ENCODE results near the gene RNF7. TPM values are rescaled to one million over a fixed set of nuclear protein-coding genes. Genes with fewer than 3 reads are reported as not detected.
"Not testable (repeated sequence)": the region's sequence is repeated elsewhere in the genome, so short reads cannot be mapped to it uniquely, and the experiment has no call there.

RNF7 gene
- total RNA-seq, 1 donor from 2014 or later: 82.6 TPM

DNA sequence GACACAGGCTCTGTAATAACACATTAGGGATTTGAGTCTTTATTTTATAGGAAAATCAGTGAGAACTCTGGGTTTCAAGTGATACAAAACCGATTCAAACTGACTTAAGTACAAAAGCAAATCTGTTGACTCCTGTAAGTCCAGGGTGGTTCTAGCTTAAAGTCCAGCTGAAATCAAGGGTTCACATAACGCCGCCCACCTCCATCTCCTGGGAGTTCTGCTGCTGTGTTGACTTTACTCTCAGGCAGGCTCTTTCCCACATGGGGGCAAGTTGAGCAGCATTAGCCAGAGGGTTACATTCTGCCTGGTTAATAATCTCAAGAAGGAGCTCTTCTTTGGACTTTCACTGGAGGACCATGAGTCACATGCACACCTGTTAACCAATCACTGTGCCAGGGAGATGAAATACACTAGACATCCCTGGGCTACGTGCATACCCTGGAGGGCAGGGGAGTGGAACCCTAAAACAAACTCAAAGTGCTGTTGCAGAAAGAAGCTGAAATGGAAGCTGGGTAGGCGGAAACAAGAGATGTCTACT, 9.7 kb upstream of the RNF7 start:
- DNase-seq (ENCODE audit: missing footprints): no peak

DNA sequence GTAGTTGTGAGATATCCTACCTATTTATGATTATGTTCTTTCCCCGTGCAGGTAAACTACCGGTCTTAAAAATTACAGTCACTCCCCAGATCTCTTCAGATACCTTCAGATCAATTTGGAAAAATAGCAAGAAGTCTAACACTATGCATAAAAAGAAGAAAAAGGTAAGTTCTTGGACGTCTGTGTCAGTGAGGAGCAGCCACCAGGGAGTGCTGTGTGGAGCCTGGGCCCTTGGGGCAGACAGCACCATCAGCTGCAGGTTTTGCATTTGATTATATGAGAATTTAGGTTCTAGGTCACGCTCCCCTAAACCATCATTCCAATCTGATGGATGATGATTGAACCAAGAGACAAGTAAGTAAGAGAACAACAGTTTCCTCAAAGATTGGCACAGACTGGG, 8.9 kb upstream of the RNF7 start:
- no peak for DNase-seq (ENCODE audit: missing footprints)
- ATAC-seq: no peak
- intact Hi-C loops (cut with DNase I): no loop called here

More for the DNA sequence above, 9.7 kb upstream of the RNF7 start:
- no peak for ATAC-seq
- intact Hi-C loops (cut with DNase I): no loop called here

DNA sequence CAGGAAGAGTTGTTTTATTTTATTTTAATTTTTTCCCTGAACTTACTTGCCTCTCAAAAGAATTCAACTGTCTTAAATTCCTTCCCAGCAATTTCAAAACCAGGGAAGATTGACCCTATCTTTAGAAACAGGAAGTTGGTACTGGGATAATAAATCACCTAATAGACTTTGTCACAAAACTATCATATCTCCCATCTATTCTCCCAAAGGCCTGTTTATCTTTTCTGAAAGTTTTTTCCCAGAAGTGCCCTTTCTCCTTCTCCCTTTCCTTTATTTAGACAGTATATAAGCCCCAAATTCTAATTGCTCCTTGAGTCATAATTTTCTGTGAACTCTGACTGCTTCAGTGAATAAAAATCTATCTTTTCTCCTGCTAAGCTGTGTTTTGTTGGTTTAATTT, 2.9 kb upstream of the RNF7 start:
- DNase-seq (ENCODE audit: missing footprints) (no peak), ATAC-seq (no peak)
- intact Hi-C loops (cut with DNase I): loop anchor here (5.0 to 10.0 kb wide), 3 partner anchors 62 to 160 kb away; no protein-coding TSS in a partner anchor

DNA sequence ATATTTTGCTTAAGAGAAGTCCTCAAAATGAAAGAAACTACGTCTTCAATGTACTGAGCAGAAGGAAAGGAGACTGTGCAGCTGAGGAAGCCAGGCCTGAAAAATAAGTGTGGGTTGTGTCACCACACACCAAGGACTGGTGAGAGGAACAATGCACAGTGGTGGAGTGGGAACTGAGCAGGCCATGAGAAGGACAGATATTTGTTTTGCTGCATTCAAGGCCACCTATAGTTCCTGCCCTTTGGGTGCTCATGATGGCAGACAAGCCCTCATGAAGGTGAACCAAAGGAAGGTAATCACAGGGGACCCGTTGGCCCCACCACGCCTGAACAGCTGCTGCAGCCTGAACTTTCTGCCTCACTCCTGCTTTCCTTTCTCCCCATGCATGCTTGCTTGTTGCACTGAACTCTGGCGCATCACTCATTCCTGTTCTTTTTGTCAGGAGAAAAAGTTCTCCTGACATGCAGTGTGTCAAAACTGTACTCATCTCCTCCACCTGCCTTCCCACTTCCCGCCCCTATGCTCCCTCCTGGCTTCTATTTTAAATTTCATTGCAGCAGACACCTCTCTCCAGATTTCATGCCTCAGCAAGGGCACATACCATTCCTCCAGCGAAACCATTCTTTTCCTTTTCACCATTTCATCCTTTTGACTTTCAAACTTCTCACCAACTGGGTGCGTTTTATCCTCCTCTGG, 2.2 kb upstream of the RNF7 start:
- ATAC-seq (no peak), DNase-seq (ENCODE audit: missing footprints) (no peak)
- intact Hi-C loops (cut with DNase I): loop anchor here (5.0 to 10.0 kb wide), 3 partner anchors 61 to 161 kb away; no protein-coding TSS in a partner anchor

DNA sequence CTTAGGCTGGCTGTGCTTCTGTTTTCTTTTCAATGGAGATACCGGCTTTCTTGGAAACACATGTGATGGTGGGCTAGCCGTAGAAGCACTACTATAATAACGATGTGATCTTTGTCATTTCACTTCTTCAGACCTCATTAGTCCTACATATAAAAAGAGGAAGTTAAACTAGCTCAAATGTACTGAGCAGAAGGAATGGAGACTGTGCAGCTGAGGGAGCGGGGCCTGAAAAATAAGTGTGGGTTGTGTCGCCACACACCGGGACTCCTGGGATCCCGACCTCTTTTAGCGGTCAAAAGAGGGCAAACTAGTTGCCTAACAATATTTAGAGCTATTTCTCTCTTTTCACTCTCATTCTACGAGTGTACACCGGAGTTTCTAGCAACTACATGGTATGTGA, 1.0 kb upstream of the RNF7 start:
- ATAC-seq: no peak
- DNase-seq (ENCODE audit: missing footprints): no peak
- intact Hi-C loops (cut with DNase I): loop anchor here (5.0 to 10.0 kb wide), 3 partner anchors 60 to 162 kb away; no protein-coding TSS in a partner anchor

DNA sequence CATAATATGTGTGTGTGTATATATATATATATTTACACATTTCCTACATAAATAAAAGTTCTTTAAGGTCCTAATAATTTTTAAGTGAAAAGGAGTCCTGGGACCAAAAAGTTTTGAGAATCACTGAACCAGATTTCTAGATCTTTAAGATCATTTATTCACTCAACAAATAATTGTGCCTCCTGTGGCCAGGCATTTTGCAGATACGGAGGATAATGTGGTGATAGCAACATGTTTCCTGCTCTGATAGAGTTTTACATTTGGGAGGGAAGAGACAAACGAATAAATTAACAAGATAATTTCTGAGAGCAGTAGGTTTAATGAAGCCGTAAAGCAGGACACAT, 448 bp upstream of the RNF7 start:
- ATAC-seq (no peak), DNase-seq (ENCODE audit: missing footprints) (no peak)
- intact Hi-C loops (cut with DNase I): loop anchor here (1.0 to 10.0 kb wide), 5 partner anchors 60 to 176 kb away; no protein-coding TSS in a partner anchor

DNA sequence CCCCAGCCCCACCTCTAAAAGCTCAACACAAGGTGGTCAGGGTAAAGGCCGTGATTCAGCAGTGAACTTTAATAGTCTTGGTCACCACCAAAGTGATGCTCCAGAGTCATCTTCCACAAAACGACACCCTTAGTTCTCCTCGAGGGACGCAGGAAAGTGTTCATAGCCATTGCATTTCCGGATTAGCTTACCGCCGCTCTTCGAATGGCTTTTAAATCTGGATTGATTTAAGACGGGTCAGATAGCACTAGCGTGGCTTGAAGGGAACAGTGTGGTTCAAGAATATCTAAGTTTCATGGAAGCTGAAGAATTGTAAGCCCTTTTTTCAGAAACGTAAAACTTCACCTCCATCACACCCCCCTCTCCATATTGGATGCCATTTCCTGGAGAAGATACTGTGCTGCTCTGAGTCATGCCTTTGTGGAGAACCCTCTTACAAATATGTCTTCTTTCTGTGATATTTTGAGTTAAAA, 829 bp downstream of the RNF7 start:
- intact Hi-C loops (cut with DNase I): loop anchor here (1.0 to 10.0 kb wide), 5 partner anchors 58 to 174 kb away; no protein-coding TSS in a partner anchor
- no peak for DNase-seq (ENCODE audit: missing footprints)
- ATAC-seq: no peak

DNA sequence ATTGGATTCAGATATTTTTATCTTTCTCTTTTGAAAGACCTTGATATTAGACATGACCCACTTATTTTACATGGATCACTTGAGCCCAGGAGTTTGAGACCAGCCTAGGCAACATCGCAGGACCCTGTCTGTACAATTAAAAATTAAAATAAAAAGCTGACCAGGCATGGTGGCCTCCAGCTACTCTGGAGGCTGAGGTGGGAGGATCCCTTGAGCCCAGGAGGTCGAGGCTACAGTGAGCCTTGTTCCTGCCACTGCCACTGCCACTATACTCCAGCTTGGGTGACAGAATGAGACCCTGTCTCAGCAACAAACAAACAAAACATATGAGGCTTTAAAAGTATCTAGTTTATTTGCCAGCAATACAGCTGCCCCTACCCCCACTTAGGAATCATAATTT, 1.6 kb downstream of the RNF7 start:
- no peak for ATAC-seq
- no peak for DNase-seq (ENCODE audit: missing footprints)
- intact Hi-C loops (cut with DNase I): loop anchor here (5.0 to 10.0 kb wide), 3 partner anchors 58 to 165 kb away; no protein-coding TSS in a partner anchor

DNA sequence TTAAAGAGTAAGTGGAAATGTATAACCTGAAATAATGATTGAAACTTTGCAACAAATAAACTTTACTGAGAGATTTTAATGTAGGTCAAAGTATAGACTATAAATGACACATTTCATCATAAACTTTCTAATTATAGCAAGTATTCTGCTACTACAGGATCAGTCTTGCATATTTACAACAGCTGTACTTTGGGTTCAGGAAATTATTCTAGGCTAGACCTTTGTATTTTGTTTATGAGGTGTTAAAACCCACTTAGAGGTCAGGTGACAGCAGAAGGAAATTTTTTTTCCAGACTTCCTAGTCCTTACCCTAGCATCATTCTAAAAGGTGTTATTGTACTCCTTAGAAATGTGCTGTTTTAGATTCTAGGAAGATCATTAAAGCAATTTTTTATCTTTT, 2.3 kb downstream of the RNF7 start:
- DNase-seq (ENCODE audit: missing footprints) (no peak), ATAC-seq (no peak)
- intact Hi-C loops (cut with DNase I): no loop called here

DNA sequence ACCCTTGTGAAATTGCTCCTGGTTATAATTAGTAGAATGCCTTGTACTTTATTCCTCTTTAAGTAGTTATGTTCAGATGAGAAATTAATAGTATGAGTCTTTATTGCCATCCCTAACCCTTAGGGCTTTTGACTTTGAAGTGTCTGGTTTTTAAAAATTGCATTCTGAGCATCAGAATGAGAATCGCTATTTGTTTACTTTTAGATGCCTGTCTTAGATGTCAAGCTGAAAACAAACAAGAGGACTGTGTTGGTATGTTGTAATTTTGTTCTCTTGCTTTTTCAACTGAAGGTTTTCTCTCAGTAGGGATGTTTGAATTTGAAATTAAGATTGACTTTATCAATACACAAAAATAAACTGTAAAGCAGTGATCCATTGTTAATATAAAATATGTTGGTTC, 5.2 kb downstream of the RNF7 start:
- no peak for ATAC-seq
- intact Hi-C loops (cut with DNase I): no loop called here
- no peak for DNase-seq (ENCODE audit: missing footprints)

DNA sequence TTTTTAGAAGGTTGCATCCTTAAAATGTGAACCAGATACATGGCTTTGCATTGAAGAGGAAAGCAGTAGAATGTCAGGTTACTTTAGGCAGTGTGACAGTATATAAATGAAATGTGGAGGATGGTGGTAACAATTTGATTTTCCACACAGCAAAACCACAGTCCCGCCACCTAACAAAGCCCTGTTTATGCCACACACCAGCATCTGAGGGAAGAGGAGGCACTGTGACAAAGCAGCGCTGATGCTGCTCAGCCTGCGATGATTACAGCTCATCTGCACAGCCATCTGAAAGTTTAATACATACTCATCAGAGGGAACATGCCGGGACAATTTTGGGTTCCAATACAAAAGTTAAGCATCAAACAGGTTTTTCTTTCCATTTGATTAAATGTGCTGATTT, 8.9 kb downstream of the RNF7 start:
- no peak for DNase-seq (ENCODE audit: missing footprints)
- intact Hi-C loops (cut with DNase I): no loop called here
- no peak for ATAC-seq

DNA sequence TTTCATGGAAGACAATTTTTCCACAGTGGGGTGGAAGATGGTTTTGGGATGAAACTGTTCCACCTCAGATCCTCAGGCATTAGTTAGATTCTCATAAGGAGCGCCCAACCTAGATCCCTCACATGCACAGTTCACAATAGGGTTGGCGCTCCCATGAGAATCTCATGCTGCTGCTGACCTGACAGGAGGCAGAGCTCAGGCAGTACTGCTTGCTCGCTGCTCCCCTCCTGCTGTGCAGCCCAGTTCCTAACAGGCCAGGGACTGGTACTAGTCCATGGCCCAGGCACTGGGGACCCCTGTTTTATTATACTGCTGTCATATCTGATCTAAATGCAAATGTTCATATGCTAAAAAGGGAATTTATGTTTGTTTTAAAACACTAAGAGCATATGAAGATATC, 15.3 kb downstream of the RNF7 start:
- DNase-seq (ENCODE audit: missing footprints): no peak
- intact Hi-C loops (cut with DNase I): no loop called here

DNA sequence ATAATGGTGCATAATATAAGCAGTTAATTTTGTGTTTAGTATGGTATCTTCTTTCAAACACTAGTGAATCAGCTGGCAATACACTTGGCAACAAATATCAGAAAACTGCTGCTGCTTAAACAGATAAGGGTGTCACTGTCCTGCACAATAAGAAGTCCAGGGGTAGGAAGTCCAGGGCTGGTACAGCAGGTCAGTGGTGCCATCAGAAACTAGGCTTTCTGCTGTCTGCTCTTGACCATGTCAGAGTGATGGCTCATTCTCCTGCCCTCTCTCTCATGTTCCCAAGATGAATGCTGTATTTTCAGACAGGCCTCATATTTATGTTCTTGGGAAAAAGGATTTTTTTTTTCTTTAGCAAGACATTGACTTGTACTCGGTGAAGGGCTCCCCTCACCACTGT, 15.9 kb downstream of the RNF7 start:
- intact Hi-C loops (cut with DNase I): no loop called here
- ATAC-seq: no peak
- no peak for DNase-seq (ENCODE audit: missing footprints)

More for the DNA sequence above, 15.3 kb downstream of the RNF7 start:
- ATAC-seq: no peak

DNA sequence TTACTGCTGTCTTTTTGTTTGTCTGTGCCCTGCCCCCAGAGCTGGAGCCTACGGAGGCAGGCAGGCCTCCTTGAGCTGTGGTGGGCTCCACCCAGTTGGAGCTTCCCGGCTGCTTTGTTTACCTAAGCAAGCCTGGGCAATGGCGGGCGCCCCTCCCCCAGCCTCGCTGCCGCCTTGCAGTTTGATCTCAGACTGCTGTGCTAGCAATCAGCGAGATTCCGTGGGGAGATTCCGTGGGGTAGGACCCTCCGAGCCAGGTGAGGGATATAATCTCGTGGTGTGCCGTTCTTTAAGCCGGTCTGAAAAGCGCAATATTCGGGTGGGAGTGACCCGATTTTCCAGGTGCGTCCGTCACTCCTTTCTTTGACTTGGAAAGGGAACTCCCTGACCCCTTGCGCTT, 24.5 kb downstream of the RNF7 start:
- DNase-seq (ENCODE audit: missing footprints); ATAC-seq: not testable (repeated sequence)

DNA sequence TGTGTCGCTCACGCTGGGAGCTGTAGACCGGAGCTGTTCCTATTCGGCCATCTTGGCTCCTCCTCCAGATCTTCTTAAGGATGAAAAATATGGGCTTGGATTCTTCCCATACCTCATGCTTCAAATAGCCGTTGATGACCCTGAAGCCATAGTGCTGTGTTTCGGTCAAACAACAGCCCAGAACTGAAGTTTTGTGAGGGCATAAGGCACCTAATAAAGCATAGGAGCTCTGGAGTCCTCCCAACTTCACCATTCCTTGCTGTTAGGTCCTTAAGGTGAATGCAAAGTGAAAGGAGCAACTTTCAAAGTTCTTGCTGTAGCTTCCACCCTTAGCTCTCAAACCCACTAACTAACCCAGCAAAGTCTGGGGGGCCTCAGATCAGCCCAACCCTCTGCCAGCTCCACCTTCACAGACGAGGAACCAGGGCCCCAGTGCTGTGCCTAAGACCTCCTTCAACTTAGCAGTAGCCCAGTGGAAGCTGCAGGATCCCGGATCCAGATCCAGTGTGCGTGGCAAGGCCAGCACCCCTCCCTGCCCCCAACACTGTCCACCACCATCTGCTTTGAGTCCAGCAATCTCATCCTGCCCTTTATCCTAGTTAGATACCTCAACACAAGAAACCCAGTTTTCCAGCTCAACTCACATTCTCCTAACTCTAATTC, 25.1 kb downstream of the RNF7 start, which contains the start of gene GRK7:
TSS of gene GRK7 (plus strand) at position 321 of the 663 bp plus-strand sequence. CDS start 14,877 bp downstream, outside the sequence.
- DNase-seq (ENCODE audit: missing footprints) (no peak), ATAC-seq (no peak)
- intact Hi-C loops (cut with DNase I): no loop called here

More for the DNA sequence above, 24.5 kb downstream of the RNF7 start:
- intact Hi-C loops (cut with DNase I): not testable (repeated sequence)

DNA sequence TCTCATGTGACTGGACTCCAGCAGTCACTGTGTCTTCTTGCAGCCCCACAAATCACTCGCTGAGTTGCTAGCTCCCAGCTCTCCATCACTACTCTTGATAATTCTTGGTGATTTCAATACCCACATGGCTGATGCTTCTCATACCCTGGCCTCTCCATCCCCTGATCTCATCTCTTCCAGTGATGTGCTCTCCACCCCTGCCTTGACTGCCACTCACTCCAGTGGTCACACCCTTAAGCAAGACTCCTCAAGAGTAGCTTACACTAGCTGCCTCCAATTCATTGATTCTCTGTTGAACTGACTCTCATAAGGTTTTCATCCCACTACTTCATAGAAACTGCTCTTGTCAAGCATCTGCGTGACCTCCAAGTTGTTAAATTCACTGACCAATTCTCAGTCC, 25.9 kb downstream of the RNF7 start:
- intact Hi-C loops (cut with DNase I): no loop called here
- ATAC-seq (no peak), DNase-seq (ENCODE audit: missing footprints) (no peak)

DNA sequence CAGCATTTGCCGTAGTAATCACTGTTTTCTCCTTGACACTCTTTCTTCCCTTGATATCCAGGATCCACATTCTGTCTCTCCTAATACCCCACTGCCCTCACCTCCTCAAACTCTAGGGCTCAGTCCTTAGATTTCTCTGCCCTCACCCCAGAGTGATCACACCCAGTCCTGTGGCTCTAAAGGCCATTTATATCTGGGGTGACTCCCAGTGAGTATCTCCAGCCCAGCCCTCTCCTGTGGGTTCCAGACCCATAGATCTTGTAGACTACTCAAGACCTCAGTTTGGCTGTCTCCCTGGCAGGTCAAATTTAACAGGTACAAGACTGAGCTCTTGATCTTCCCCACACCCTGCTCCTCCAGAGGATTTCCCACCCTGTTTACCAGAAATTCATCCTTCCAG, 26.4 kb downstream of the RNF7 start:
- no peak for DNase-seq (ENCODE audit: missing footprints)
- ATAC-seq: no peak
- intact Hi-C loops (cut with DNase I): no loop called here

DNA sequence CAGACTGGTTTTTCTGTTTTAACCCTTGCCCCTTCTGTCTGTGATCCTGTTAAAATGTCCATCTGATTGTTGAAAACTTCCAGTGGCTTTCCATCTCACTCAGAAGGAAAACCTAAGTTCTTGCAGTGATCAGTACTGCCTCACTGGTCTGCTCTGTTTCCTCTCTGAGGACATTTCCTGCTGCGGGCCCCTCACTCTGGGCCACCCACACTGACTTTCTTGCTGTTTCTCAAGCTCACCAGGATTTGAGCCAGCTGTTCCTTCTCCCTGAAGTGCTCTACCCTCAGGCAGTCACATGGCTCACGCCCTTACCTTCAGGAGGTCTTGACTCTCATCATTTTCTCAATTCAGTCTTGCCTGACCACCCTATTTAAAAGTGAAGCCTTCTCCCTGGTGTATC, 26.9 kb downstream of the RNF7 start:
- intact Hi-C loops (cut with DNase I): no loop called here
- DNase-seq (ENCODE audit: missing footprints) (no peak), ATAC-seq (no peak)

DNA sequence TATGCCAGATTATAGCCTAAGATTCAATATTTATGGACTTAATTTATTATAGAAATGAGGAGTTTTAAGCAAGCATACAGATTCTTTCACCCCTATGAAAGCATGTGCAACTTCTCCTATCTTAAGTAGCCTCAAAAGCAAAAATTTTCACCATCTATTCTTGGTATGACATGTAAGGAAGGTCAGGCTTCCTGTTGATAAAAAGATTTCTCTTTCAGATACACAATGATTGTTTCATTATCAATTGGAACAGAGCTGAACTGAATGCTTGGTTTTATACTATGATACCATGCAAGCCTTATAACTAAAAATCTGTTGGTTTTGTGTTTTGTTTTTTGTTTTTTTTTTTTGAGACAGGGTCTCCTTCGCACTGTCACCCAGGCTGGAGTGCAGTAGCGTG, 29.0 kb downstream of the RNF7 start:
- DNase-seq (ENCODE audit: missing footprints) (no peak), ATAC-seq (no peak)
- intact Hi-C loops (cut with DNase I): no loop called here

Measured in Right ventricle myocardium inferior (tissue), 1 donor.